BE2C (cell line): ENCODE measurements around the gene PSD4.

Source experiments
- DNase-seq: peaks from one replicate; pipeline ENCODE4 v3.0.0-alpha.2; 2020
- H3K27me3 ChIP-seq: fragments of 250-450 bp; sonication (Bioruptor Pico); 2 replicates; pipeline ENCODE4 v1.5.1; 2020; ENCODE audit warnings: mild to moderate bottlenecking
- H3K36me3 ChIP-seq: fragments of 250-450 bp; sonication (Bioruptor Pico); 2 replicates; pipeline ENCODE4 v1.5.1; 2020; ENCODE audit warnings: mild to moderate bottlenecking
- H3K4me1 ChIP-seq: fragments of 250-450 bp; sonication (Bioruptor Pico); 2 replicates; pipeline ENCODE4 v1.5.1; 2020
- H3K4me3 ChIP-seq: 2 replicates; pipeline ENCODE4 v1.5.1; 2011; ENCODE audit warnings: low read depth, low read length
- H3K9me3 ChIP-seq: fragments of 250-450 bp; sonication (Bioruptor Pico); 2 replicates; pipeline ENCODE4 v1.5.1; 2020
- CTCF ChIP-seq: IDR thresholded peaks from 2 replicates; pipeline ENCODE4 v1.5.1; 2012; ENCODE audit warnings: mild to moderate bottlenecking, low read depth, low read length

The PSD4 gene

GRCh38 chr2:113182471-113183260, 8.9 kb downstream of the PSD4 start:
- Histone ChIP-seq H3K4me3 (no peak overlapping the region), H3K36me3 (no peaks in the 10 kb centered on the region), H3K27me3 (no peaks in the 10 kb centered on the region), H3K4me1 (no peaks in the 10 kb centered on the region), H3K9me3 (no peaks in the 10 kb centered on the region)
- no peak for TF ChIP-seq CTCF
- DNase-seq = no peak

DNA sequence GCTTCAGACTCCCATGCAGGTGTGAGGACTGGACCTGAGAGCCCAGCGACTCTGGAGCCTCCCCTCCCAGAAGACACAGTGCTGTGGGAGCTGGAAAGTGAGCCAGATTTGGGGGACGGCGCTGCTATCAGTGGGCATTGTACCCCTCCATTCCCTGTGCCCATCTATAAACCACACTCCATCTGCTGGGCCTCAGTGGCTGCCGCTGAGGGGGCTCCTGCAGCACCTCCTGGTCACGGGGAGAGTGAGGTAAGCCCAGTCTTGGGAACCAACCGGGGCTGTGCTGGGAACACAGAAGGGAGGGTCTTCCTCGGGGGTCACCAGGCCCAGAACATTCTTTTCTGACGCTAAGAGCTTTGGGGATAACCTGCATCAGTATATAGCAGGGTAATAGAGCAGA, 9.5 kb downstream of the PSD4 start:
- Histone ChIP-seq H3K36me3 (no peaks in the 10 kb centered on the region), H3K27me3 (no peaks in the 10 kb centered on the region), H3K4me1 (no peaks in the 10 kb centered on the region), H3K4me3 (no peak overlapping the region), H3K9me3 (no peaks in the 10 kb centered on the region)
- TF ChIP-seq CTCF = no peak
- no peak for DNase-seq

DNA sequence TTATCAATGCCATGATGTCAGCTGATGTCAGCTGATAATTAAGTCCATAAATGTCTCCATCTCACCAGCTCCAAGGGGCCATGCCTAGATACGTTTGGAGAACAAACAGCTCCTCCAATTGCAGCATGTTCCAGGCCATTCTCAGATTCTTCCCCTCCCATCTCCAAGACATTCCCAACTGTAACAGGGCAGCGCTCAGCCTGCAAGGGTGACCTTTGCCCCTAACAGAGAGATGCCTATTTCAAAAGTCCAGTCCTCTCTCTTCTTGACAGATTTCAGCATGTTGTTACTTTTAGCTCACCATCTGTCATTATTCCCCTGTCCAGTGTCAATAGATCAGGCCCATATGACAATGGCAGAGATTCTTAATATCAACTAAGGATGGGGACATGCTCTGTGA, 9.9 kb downstream of the PSD4 start:
- Histone ChIP-seq H3K4me3 (no peak overlapping the region), H3K4me1 (no peaks in the 10 kb centered on the region), H3K27me3 (no peaks in the 10 kb centered on the region), H3K36me3 (no peaks in the 10 kb centered on the region), H3K9me3 (no peaks in the 10 kb centered on the region)
- no peak for DNase-seq
- TF ChIP-seq CTCF = no peak

DNA sequence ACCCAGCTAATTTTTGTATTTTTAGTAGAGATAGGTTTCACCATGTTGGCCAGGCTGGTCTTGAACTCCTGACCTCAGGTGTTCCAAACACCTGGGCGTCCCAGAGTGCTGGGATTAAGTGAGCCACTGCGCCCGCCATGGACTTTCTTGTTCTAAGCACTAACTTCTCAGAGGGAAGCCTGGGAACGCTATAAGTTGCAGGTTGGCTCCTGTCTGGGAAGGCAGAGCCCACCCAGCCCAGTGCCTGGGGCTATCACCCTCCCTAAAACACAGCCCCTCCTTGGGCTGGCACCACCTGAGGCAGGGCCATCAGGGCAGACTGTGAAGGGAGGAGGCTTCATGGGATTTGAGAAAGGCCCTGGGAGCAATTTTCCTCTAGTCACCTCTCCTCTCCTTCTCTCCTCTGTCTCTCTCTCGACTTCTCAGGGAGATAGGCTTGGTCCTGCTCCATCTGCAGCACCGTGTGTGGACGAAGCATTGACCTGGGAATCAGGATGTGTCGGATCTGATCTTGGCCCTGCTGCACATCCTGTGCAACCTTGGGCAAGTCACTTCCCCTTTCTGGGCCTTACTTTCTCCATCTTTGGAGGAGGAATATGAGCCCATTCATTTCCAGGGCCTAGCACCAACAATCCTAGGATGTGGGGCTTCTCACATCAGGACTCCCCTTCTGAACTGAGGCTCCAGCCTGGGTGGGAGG, 10.9 kb downstream of the PSD4 start:
- no peak for TF ChIP-seq CTCF
- DNase-seq = no peak
- no peaks in the 10 kb centered on the region for H3K9me3 ChIP-seq
- H3K27me3 ChIP-seq = no peaks in the 10 kb centered on the region
- H3K4me3 ChIP-seq = no peak overlapping the region
- no peaks in the 10 kb centered on the region for H3K36me3 ChIP-seq
- H3K4me1 ChIP-seq = no peaks in the 10 kb centered on the region

DNA sequence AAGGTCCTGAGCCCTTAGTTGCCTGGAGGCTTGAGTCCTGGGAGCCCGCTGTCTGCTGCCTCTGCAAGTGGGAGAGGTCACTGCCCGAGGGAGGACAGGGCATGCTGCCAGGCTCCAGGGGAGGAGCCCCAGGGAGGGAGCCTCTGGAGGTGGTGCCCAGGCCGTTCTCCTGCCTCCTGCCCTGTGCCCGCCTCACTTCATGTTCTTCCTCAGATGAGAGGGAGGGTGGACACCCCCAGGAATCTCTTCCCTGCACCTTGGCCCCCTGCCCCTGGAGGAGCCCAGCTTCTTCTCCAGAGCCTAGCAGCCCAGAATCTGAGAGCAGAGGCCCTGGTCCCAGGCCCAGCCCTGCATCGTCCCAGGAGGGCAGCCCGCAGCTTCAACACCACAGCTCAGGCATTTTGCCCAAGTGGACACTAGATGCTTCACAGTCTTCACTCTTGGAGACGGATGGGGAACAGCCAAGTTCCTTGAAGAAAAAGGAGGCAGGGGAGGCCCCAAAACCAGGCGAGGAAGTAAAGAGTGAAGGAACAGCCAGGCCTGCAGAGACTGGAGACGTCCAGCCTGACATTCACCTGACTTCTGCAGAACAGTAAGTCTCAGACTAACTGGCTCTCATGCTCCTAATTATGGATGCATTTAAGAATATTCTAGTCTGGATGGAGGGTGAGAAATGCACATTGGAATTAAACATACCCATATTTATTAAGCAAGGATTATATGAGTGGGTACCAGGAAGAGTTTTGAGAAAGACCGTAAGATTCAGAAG, 12.1 kb downstream of the PSD4 start:
- Histone ChIP-seq H3K9me3 (no peaks in the 10 kb centered on the region), H3K27me3 (no peaks in the 10 kb centered on the region), H3K36me3 (no peaks in the 10 kb centered on the region), H3K4me3 (no peak overlapping the region), H3K4me1 (no peaks in the 10 kb centered on the region)
- no peak for DNase-seq
- no peak for TF ChIP-seq CTCF
